HepG2 (cell line): ENCODE data around the gene SMIM28. TPM values are rescaled to one million over a fixed set of nuclear protein-coding genes. Genes with fewer than 3 reads are reported as not detected.

Experiments
- AFF4 ChIP-seq: sonication (generic); formaldehyde crosslinking; IDR thresholded peaks from 2 replicates; pipeline ENCODE4 v1.4.0; 2020; ENCODE audit warnings: missing genetic modification reagents
- AGO2 ChIP-seq: fragments of 200-400 bp; formaldehyde crosslinking; optimal IDR thresholded peaks from 2 replicates; pipeline ENCODE3; 2017; ENCODE audit warnings: mild to moderate bottlenecking, low read depth, low read length, moderate library complexity
- AKAP8 ChIP-seq: sonication (generic); formaldehyde crosslinking; IDR thresholded peaks from 2 replicates; pipeline ENCODE4 v1.5.1; 2020; ENCODE audit warnings: mild to moderate bottlenecking, missing genetic modification reagents
- CBX5 ChIP-seq: sonication (generic); formaldehyde crosslinking; IDR thresholded peaks from 2 replicates; pipeline ENCODE4 v1.4.0; 2020; ENCODE audit warnings: missing genetic modification reagents, borderline replicate concordance
- DBP ChIP-seq: sonication (generic); formaldehyde crosslinking; IDR thresholded peaks from 2 replicates; pipeline ENCODE4 v1.4.0; 2020; ENCODE audit warnings: missing genetic modification reagents; ENCODE audit errors: not compliant biosample characterization
- EEA1 ChIP-seq: sonication (generic); formaldehyde crosslinking; IDR thresholded peaks from 2 replicates; pipeline ENCODE4 v1.5.1; 2020; ENCODE audit warnings: mild to moderate bottlenecking, missing genetic modification reagents, borderline replicate concordance
- FOXO4 ChIP-seq: sonication (generic); formaldehyde crosslinking; conservative IDR thresholded peaks from 2 replicates; pipeline ENCODE4 v1.8.1; 2023; ENCODE audit warnings: missing genetic modification reagents
- KLF15 ChIP-seq: sonication (generic); formaldehyde crosslinking; IDR thresholded peaks from 2 replicates; pipeline ENCODE4 v1.8.1; 2023; ENCODE audit warnings: borderline replicate concordance, mild to moderate bottlenecking, inconsistent platforms, missing genetic modification reagents, mixed read lengths
- MIER2 ChIP-seq: IDR thresholded peaks from 2 replicates; pipeline ENCODE4 v1.6.1; 2016; ENCODE audit warnings: missing biosample characterization, missing genetic modification reagents
- PCBP1 ChIP-seq: fragments of 200-400 bp; formaldehyde crosslinking; IDR thresholded peaks from 2 replicates; pipeline ENCODE4 v1.6.1; 2017; ENCODE audit warnings: mild to moderate bottlenecking, low read depth, low read length, borderline replicate concordance
- SNRNP70 ChIP-seq: fragments of 200-400 bp; formaldehyde crosslinking; IDR thresholded peaks from 2 replicates; pipeline ENCODE4 v1.6.1; 2017; ENCODE audit warnings: mild to moderate bottlenecking, low read depth, low read length, moderate library complexity
- SSRP1 ChIP-seq: IDR thresholded peaks from 2 replicates; pipeline ENCODE4 v1.6.1; 2016; ENCODE audit warnings: control low read depth
- TEAD3 ChIP-seq: optimal IDR thresholded peaks from 2 replicates; pipeline ENCODE3; 2016; ENCODE audit warnings: borderline replicate concordance
- THAP8 ChIP-seq: sonication (generic); formaldehyde crosslinking; IDR thresholded peaks from 2 replicates; pipeline ENCODE4 v1.5.1; 2020; ENCODE audit warnings: missing genetic modification reagents, mild to moderate bottlenecking, borderline replicate concordance
- YEATS4 ChIP-seq: sonication (generic); formaldehyde crosslinking; IDR thresholded peaks from 2 replicates; pipeline ENCODE4 v1.4.0; 2020; ENCODE audit warnings: missing genetic modification reagents, borderline replicate concordance
- ZNF230 ChIP-seq: sonication (generic); formaldehyde crosslinking; IDR thresholded peaks from 2 replicates; pipeline ENCODE4 v1.4.0; 2020; ENCODE audit warnings: mild to moderate bottlenecking, missing genetic modification reagents
- ZNF609 ChIP-seq: sonication (generic); formaldehyde crosslinking; IDR thresholded peaks from 2 replicates; pipeline ENCODE4 v1.4.0; 2020; ENCODE audit warnings: mild to moderate bottlenecking, missing genetic modification reagents, borderline replicate concordance
- ZNF709 ChIP-seq: sonication (generic); formaldehyde crosslinking; IDR thresholded peaks from 2 replicates; pipeline ENCODE4 v1.5.0; 2020; ENCODE audit warnings: mild to moderate bottlenecking, missing genetic modification reagents
- polyA plus RNA-seq, 8 experiments: library from polyadenylated mRNA; depleted of rRNA in 3 of 8; stranded (reverse) in 7 of 8; unstranded in 1 of 8; fragments of >200 nt; fragmentation: Illumina TruSeq in 4 of 8; extraction: Trizol in 4 of 8; gene quantifications; 2 replicates each; pipeline versions ENCODE4 v1.2.1 to v1.2.3, GENCODE V29; 2011 to 2016; ENCODE audit warnings: low read depth in 4 of 8, missing spikeins in 1 of 8, mixed read lengths in 1 of 8; ENCODE audit not compliant: insufficient read depth in 1 of 8
- total RNA-seq, 5 experiments: library from RNA; depleted of rRNA; stranded (reverse); fragments of >200 nt; fragmentation: Illumina TruSeq; extraction: Trizol; gene quantifications; 2 replicates each; pipeline ENCODE4 v1.2.3, GENCODE V29; 2016; ENCODE audit warnings: low read depth in 1 of 5

Gene SMIM28
- total and polyA plus RNA-seq, 2 of the 13 experiments (the other 11 are each of a cell fraction or from before 2014, with no cell fraction given) = not detected

- no peak for TF ChIP-seq DBP (CRISPR knock-in tag)
- TF ChIP-seq YEATS4 = no peak
- TF ChIP-seq PCBP1 = no peak
- TF ChIP-seq KLF15 (CRISPR knock-in tag) = no peak
- no peak for TF ChIP-seq EEA1 (CRISPR knock-in tag)
- no peak for TF ChIP-seq CBX5 (CRISPR knock-in tag)
- TF ChIP-seq ZNF609 = no peak
- TF ChIP-seq TEAD3 (CRISPR knock-in tag) = no peak
- no peak for TF ChIP-seq AGO2
- TF ChIP-seq SSRP1 = no peak
- TF ChIP-seq AFF4 = no peak
- peak; percentile 42; the same call in 1 of the 2 replicates for TF ChIP-seq ZNF230 (CRISPR knock-in tag)
- no peak for TF ChIP-seq AKAP8 (CRISPR knock-in tag)
- no peak for TF ChIP-seq MIER2 (CRISPR knock-in tag)
- no peak for TF ChIP-seq SNRNP70
- TF ChIP-seq ZNF709 = no peak
- TF ChIP-seq THAP8 (CRISPR knock-in tag) = no peak; the same call in 1 of the 2 replicates
- peak; percentile 73; the same call in 1 of the 2 replicates for TF ChIP-seq FOXO4 (CRISPR knock-in tag)
These were observed 27.1 kb downstream of the SMIM28 start (continued) for GRCh38 chr6:138404666-138405337.
